Heart left ventricle (tissue), 13 donors: ENCODE data around the gene KLRF2.

ENCODE experiments used
- CTCF ChIP-seq, 12 donors: fragments of 200-600 bp; sonication (generic) in 4 of 12; IDR thresholded peaks; one replicate each; pipeline versions ENCODE4 v1.5.0 to v1.8.0; 2018 to 2022; ENCODE audit warnings: antibody characterized with exemption in 12 of 12, mild to moderate bottlenecking in 5 of 12
- POLR2A ChIP-seq, 2 donors: fragments of 450-650 bp; IDR thresholded peaks; one replicate each; pipeline ENCODE4 v1.6.1; 2017; ENCODE audit warnings: antibody characterized with exemption in 2 of 2, mild to moderate bottlenecking in 2 of 2, moderate library complexity in 2 of 2
- donor health status: ischemic (EF 13 %, LVEDD 7.1; RV severe dilation, severe dysfunction).
- donor health status: DM: no; HTN: yes; CAD: no.
- donor health status: DM: no; HTN: no; CAD: no.
- donor health status: ischemic (EF 25% LVEDD 6.9; RV normal size, moderate dysfunction).
- donor health status: ischemic (EF 25% LVEDD 5.7; RV mildly dilated, moderate dysfunction).
- donor health status: ischemic (EF 35%, LVEDD 5.7; RV mildly dilated, moderate dysfunction).
- donor health status: nonischemic (EF 11% LVEDD 7.7; RV severe dilation, severe dysfunction).
- donor health status: DM: yes; HTN: yes; CAD: no.
- donor health status: PGD.
- donor health status: ischemic (EF 29% LVEDD 5.4; RV normal size, mild dysfunction).
- donor health status: nonischemic (EF 23%, LVEDD 6.1; RV moderate dilation, normal function).

DNA sequence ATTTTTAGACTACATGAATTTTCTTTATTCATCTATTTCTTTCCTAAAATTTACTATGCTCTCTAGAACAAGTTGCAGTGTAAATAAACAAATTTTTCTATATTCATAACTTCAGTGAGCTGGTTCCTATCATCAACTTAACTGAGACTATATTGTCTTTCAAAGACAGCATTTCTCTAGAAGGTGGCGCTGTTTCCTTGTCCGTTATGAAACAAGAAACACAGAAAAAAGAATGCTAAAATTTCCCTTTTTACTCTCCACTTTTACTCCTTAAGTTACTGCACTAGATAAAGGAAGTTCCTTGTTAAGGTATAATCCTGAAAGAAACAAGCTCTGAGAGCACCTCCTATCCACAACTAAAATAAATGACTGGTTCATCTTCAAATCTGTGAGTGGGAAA is 59.1 kb downstream of the KLRF2 start:
- TF ChIP-seq CTCF (IDR thresholded peaks at IDR 0.05) (peak in 1 of 12 donors; percentile 12), POLR2A (IDR thresholded peaks at IDR 0.05) (no peak)
